Stimulated activated CD4-positive, alpha-beta T cell treated with anti-CD3 and anti-CD28 coated beads, TNF-alpha, amount 100 ng/mL, for 4 hours (primary cell): ENCODE measurements around the gene PTPRJ.
"Not testable (repeated sequence)": the region's sequence is repeated elsewhere in the genome, so short reads cannot be mapped to it uniquely, and the experiment has no call there.

Source experiments
- DNase-seq, 3 experiments: peaks; one replicate each; pipeline ENCODE4 v3.0.0-alpha.2; 2020; ENCODE audit warnings: low read depth in 3 of 3

Gene PTPRJ

GRCh38 chr11:48161951-48162884, 181.9 kb downstream of the PTPRJ start:
- DNase-seq, result no peak

GRCh38 chr11:48162885-48163268, 182.5 kb downstream of the PTPRJ start:
- no peak for DNase-seq

GRCh38 chr11:48163360-48164100, 183.2 kb downstream of the PTPRJ start:
- DNase-seq, result no peak

GRCh38 chr11:48164836-48165235, 184.5 kb downstream of the PTPRJ start:
- no peak for DNase-seq

- DNase-seq, result no peak
Measured at GRCh38 chr11:48165426-48165825, 185.1 kb downstream of the PTPRJ start.

GRCh38 chr11:48167380-48167779, 187.0 kb downstream of the PTPRJ start:
- DNase-seq, result no peak

GRCh38 chr11:48168815-48169214, 188.5 kb downstream of the PTPRJ start:
- DNase-seq, result no peak

- no peak for DNase-seq
Measured at GRCh38 chr11:48169259-48169658, 188.9 kb downstream of the PTPRJ start.

- no peak for DNase-seq
Measured at GRCh38 chr11:48169717-48170116, 189.4 kb downstream of the PTPRJ start.

- DNase-seq, result no peak
Measured at GRCh38 chr11:48170241-48171233, 190.2 kb downstream of the PTPRJ start.

- peak; percentile 35 to 45 (median 44) for DNase-seq
Measured at GRCh38 chr11:48172818-48173609, 192.7 kb downstream of the PTPRJ start.

GRCh38 chr11:48177661-48178060, 197.3 kb downstream of the PTPRJ start:
- DNase-seq, result no peak

GRCh38 chr11:48180627-48181026, 200.3 kb downstream of the PTPRJ start:
- DNase-seq, result no peak

GRCh38 chr11:48182860-48183526, 202.6 kb downstream of the PTPRJ start:
- DNase-seq, result no peak

- DNase-seq, result no peak
Measured at GRCh38 chr11:48184452-48184851, 204.1 kb downstream of the PTPRJ start.

- DNase-seq, result not testable (repeated sequence)
Measured at GRCh38 chr11:48190906-48191654, 210.7 kb downstream of the PTPRJ start.

GRCh38 chr11:48193876-48194275, 213.5 kb downstream of the PTPRJ start:
- DNase-seq, result no peak

- DNase-seq, result no peak
Measured at GRCh38 chr11:48207881-48208280, 227.5 kb downstream of the PTPRJ start.

- no peak for DNase-seq
Measured at GRCh38 chr11:48210052-48210451, 229.7 kb downstream of the PTPRJ start.

GRCh38 chr11:48216510-48216909, 236.2 kb downstream of the PTPRJ start, which contains the start of gene OR4B1:
Gene OR4B1, plus strand, starts transcription at chr11:48216810. Its CDS starts 0 bp downstream, at chr11:48216810.
- no peak for DNase-seq
